HTR-8/SVneo (cell line): ENCODE data around the gene SRRD.
"Not testable (repeated sequence)": the region's sequence is repeated elsewhere in the genome, so short reads cannot be mapped to it uniquely, and the experiment has no call there.

Source experiments
- DNase-seq: peaks from one replicate; pipeline ENCODE4 v3.0.0; 2011; ENCODE audit warnings: low spot score, mixed read lengths; ENCODE audit not compliant: insufficient read length
- FAIRE-seq: peaks from 2 replicates; lab custom pipeline; 2011; peaks lifted over from hg19 to GRCh38; lab: Jason Lieb, UNC

The SRRD gene

GRCh38 chr22:26483439-26484359 lies at the start of gene SRRD, which contains the start of gene HPS4:
Gene SRRD (plus strand): TSS chr22:26483877. CDS start chr22:26483891, 14 bp downstream.
Gene HPS4 (minus strand): TSS chr22:26483783. CDS start chr22:26481762, 2,021 bp downstream.
- DNase-seq: peak; percentile 76
- no peak for FAIRE-seq

GRCh38 chr22:26435327-26436093 lies 48.2 kb upstream of the SRRD start:
- FAIRE-seq: no peak
- DNase-seq: no peak

DNA sequence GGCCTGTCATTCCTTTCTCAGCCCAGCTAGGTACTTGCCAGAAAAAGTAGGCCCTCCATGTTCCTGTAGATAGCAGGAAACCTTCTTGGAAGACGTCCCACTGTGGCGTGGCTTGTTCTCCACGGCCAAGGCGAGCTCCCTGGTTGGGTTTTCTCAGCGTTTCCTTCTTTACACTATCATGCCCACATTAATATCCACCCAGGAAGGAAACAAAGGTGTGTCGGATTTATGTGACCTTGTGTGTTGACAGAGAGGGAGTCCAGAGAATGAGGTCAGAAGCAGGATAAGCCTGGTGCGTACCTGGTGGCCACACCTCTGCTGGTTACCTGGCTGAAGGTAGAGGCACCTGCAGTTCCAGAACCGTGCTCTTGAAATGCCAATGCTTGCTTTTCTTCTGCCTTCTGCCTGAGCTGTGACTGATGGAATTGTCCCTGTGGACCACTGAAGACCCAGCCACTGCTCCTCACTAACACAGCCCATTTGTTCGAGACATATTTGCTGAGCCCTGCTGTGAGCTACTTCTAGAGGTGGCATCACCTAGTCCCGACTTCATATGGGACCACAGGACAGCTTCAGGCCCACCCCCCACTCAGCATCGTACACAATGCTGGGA lies 46.7 kb upstream of the SRRD start:
- DNase-seq (no peak), FAIRE-seq (no peak)

GRCh38 chr22:26437694-26438392 lies 45.8 kb upstream of the SRRD start:
- DNase-seq (no peak), FAIRE-seq (no peak)

DNA sequence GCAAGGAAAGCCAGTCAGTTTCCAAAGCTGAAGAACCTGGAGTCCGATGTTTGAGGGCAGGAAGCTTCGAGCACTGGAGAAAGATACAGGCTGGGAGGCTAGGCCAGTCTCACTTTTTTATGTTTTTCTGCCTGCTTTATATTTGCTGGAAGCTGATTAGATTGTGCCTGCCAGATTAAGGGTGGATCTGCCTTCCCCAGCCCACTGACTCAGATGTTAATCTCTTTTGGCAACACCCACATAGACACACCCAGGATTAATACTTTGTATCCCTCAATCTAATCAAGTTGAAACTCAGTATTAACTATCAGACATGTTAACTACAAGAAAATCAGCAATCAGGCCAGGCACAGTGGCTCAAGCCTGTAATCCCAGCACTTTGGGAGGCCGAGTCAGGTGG lies 44.9 kb upstream of the SRRD start:
- not testable (repeated sequence) for FAIRE-seq, DNase-seq

- DNase-seq: no peak
- no peak for FAIRE-seq
These were observed 44.1 kb upstream of the SRRD start for GRCh38 chr22:26439559-26439958.

- DNase-seq (no peak), FAIRE-seq (no peak)
These were observed 41.5 kb upstream of the SRRD start for GRCh38 chr22:26442086-26442756.

- no peak for DNase-seq
- no peak for FAIRE-seq
These were observed 39.6 kb upstream of the SRRD start for GRCh38 chr22:26443901-26444690.

DNA sequence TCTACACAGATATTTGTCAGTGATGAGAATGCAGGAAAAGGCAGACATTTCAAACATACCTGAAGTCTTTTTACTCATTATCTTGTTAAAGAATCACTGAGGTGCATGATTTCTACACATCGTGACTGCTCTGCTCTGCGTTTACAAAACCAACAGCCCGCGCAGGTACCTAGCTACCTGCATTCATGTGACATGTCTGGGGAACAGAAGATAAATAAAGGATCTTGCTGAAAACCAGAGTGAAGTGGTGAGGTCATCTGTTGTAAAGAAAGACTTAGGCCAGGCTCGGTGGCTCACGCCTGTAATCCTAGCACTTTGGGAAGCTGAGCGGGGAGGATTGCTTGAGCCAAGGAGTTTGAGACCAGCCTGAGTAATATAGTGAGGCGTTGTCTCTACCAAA lies 38.9 kb upstream of the SRRD start:
- no peak for FAIRE-seq
- DNase-seq: no peak

GRCh38 chr22:26445577-26446275 lies 38.0 kb upstream of the SRRD start:
- DNase-seq: no peak
- FAIRE-seq: no peak

DNA sequence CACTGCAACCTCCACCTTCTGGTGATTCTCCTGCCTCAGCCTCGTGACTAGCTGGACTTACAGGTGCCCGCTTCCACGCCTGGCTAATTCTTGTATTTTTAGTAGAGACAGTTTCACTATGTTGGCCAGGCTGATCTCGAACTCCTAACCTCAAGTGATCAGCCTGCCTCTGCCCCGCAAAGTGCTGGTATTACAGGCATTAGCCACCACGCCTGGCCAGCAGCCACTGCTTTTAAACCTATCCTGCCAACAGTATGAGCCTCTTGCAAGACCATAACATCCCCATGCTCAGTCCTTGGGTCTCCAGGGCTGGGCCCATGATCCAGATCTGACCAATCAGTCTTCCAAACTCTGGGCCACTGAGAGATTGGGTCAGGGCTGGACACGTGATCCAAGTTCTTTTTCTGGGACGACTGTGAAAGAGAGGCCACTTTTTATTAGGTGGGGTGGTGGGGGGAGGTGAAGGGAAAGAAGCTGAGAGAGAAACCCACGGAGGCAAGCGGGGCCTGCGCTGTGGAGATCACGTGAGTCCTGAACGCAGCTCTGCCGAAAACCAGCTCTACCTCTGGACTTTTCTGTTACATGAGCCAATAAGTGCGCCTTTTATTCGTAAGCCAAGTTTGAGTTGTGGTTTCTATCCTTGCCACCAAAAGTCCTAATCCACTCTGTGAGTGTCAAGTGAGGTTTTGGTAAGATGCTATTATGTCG lies 36.7 kb upstream of the SRRD start:
- FAIRE-seq (no peak), DNase-seq (no peak)

DNA sequence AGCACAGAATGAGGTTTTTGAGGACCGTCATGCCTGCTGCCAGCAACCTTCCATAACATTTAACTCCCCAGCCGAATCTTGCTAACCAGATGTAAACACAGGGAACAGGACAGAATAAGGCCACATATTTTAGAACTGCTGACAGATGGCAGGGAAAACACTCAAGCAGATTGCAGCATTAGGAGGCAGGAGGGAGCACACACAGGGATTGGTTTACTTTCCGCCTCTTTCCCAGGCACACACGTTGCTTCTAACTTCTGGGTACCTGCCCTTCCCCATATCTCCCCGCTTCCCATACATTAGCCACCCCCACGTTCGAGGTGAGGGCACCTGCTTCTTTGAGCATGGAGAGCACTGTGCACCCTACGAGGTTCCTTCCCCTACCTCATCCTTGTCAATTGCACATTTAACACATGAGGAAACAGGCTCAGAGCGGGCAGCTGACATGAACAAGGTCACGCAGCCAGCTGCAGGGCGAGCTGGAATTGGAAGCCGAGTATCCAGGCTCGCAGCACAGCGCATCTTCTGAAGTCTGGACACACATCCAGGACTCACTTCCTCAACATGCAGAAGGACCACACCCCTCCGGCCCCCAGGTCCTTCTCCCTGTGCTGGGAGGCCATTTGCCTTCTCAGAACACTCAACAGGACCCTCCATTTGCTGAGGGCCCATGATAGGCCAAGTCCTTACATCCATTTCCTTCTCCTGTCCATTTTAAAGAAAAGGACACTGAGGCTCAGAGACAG lies 35.9 kb upstream of the SRRD start:
- DNase-seq (no peak), FAIRE-seq (no peak)

GRCh38 chr22:26448334-26448733 lies 35.3 kb upstream of the SRRD start:
- no peak for DNase-seq
- FAIRE-seq: no peak

DNA sequence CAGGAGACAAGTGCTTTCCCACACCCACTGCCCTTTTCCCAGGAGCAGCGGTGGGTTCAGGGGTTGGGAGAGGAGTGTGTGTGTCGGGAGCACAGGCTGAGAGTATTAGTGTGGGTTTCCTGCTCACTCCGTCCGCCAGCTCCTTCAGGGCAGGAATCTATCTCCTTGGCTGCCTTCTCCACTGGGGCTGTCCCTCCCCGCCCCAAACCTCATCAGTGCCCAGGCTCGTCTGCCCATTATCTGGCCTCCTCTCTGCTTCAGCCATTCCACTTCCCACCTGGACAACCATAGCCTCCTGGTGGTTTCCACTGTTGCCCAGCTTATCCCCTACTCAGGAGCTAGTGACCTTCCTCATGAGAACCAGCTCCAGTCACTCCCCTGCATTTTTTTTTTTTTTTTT lies 34.7 kb upstream of the SRRD start:
- no peak for DNase-seq
- FAIRE-seq: no peak

GRCh38 chr22:26450453-26451185 lies 33.1 kb upstream of the SRRD start:
- no peak for DNase-seq
- no peak for FAIRE-seq
